ENCODE measurements around the gene EDN1.

DNA sequence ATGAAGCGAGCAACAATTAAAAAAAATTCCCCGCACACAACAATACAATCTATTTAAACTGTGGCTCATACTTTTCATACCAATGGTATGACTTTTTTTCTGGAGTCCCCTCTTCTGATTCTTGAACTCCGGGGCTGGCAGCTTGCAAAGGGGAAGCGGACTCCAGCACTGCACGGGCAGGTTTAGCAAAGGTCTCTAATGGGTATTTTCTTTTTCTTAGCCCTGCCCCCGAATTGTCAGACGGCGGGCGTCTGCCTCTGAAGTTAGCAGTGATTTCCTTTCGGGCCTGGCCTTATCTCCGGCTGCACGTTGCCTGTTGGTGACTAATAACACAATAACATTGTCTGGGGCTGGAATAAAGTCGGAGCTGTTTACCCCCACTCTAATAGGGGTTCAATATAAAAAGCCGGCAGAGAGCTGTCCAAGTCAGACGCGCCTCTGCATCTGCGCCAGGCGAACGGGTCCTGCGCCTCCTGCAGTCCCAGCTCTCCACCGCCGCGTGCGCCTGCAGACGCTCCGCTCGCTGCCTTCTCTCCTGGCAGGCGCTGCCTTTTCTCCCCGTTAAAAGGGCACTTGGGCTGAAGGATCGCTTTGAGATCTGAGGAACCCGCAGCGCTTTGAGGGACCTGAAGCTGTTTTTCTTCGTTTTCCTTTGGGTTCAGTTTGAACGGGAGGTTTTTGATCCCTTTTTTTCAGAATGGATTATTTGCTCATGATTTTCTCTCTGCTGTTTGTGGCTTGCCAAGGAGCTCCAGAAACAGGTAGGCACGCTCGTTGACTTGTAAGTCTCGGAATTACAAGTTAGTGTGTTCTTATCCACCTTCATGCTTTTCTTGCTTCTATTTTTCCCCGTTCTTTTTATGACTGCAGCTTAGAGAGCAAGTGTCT is at the start of gene EDN1:
- 0 out of 2 replicates have a peak, but pooled peaks have one; percentile 18 for TF ChIP-seq ZNF343 (CRISPR knock-in tag; IDR thresholded peaks at IDR 0.05)
- TF ChIP-seq RAD51 (IDR thresholded peaks at IDR 0.05; ENCODE audit: borderline replicate concordance): no peak
- TF ChIP-seq MXI1 (IDR thresholded peaks at IDR 0.05; ENCODE audit: borderline replicate concordance, low read depth, low read length): no peak
- no peak for TF ChIP-seq EP300 (IDR thresholded peaks at IDR 0.05; ENCODE audit: low read depth in 2 of 2, low read length in 2 of 2)
- TF ChIP-seq EP300 (CRISPR knock-in tag; IDR thresholded peaks at IDR 0.05; ENCODE audit: borderline replicate concordance): no peak
